Hepatocyte (in vitro differentiated cells): ENCODE data around the gene JAM2. TPM values are rescaled to one million over a fixed set of nuclear protein-coding genes. Genes with fewer than 3 reads are reported as not detected.

Experiments used
- DNase-seq: peaks from one replicate; pipeline ENCODE4 v3.0.0-alpha.2; 2016; ENCODE audit warnings: low spot score
- H2AFZ ChIP-seq: fragments of 200-600 bp; sonication (generic); 2 replicates; pipeline ENCODE4 v1.6.0; 2016; ENCODE audit warnings: antibody characterized with exemption, mild to moderate bottlenecking
- H3K27ac ChIP-seq: fragments of 200-600 bp; sonication (generic); 2 replicates; pipeline ENCODE4 v1.5.1; 2016; ENCODE audit warnings: mild to moderate bottlenecking
- H3K27me3 ChIP-seq: fragments of 200-600 bp; sonication (generic); 2 replicates; pipeline ENCODE4 v1.6.1; 2016
- H3K36me3 ChIP-seq: fragments of 200-600 bp; sonication (generic); replicated peaks from 2 replicates; pipeline ENCODE4 v1.5.1; 2016; ENCODE audit warnings: low read depth; ENCODE audit not compliant: insufficient read depth
- H3K4me1 ChIP-seq: fragments of 200-600 bp; sonication (generic); 2 replicates; pipeline ENCODE4 v1.5.1; 2016; ENCODE audit warnings: mild to moderate bottlenecking, moderate library complexity; ENCODE audit not compliant: insufficient read depth
- H3K4me2 ChIP-seq: fragments of 200-600 bp; sonication (generic); 2 replicates; pipeline ENCODE4 v1.6.0; 2016
- H3K4me3 ChIP-seq: fragments of 200-600 bp; sonication (generic); 2 replicates; pipeline ENCODE4 v1.5.1; 2016; ENCODE audit warnings: mild to moderate bottlenecking
- H3K79me2 ChIP-seq: fragments of 200-600 bp; sonication (generic); 2 replicates; pipeline ENCODE4 v1.6.0; 2017; ENCODE audit warnings: mild to moderate bottlenecking
- H3K9me2 ChIP-seq: fragments of 200-600 bp; sonication (generic); replicated peaks from 2 replicates; pipeline ENCODE4 v1.6.0; 2017; ENCODE audit warnings: mild to moderate bottlenecking; ENCODE audit not compliant: insufficient read depth
- H3K9me3 ChIP-seq: fragments of 200-600 bp; sonication (generic); 2 replicates; pipeline ENCODE4 v1.5.1; 2016; ENCODE audit warnings: low read depth, mild to moderate bottlenecking
- H4K20me1 ChIP-seq: fragments of 200-600 bp; sonication (generic); 2 replicates; pipeline ENCODE4 v1.6.0; 2016; ENCODE audit warnings: mild to moderate bottlenecking; ENCODE audit not compliant: insufficient read depth, poor library complexity, severe bottlenecking
- EZH2 ChIP-seq: fragments of 200-600 bp; sonication (generic); IDR thresholded peaks from 2 replicates; pipeline ENCODE4 v1.6.1; 2016; ENCODE audit warnings: antibody characterized with exemption, mild to moderate bottlenecking, borderline replicate concordance
- EZH2phosphoT487 ChIP-seq: fragments of 200-600 bp; sonication (generic); IDR thresholded peaks from one replicate; pipeline ENCODE4 v1.6.1; 2018; ENCODE audit warnings: antibody characterized with exemption, mild to moderate bottlenecking, low read depth, moderate library complexity; ENCODE audit not compliant: unreplicated experiment, severe bottlenecking
- WGBS: methylation state at CpG from one replicate; pipeline ENCODE4 v1.1.6; 2016; ENCODE audit warnings: low lambda C conversion rate; ENCODE audit errors: missing lambda C conversion rate; 5-methylcytosine and 5-hydroxymethylcytosine counted together
- polyA plus RNA-seq: library from polyadenylated mRNA; unstranded; fragments of >200 nt; fragmentation: Nextera tagmentation; extraction: Ambion mirVana; gene quantifications from 2 replicates; pipeline ENCODE4 v1.2.1, GENCODE V29; 2016
- total RNA-seq: library from RNA; depleted of rRNA; stranded (reverse); fragments of >200 nt; gene quantifications from 2 replicates; pipeline ENCODE4 v1.2.3, GENCODE V29; 2014
- TF ChIP-seq, protein P1 (sequence below): fragments of 200-600 bp; sonication (generic); IDR thresholded peaks from 2 replicates; pipeline ENCODE4 v1.5.1; 2016; ENCODE audit warnings: antibody characterized with exemption, mild to moderate bottlenecking; ENCODE audit not compliant: poor library complexity

JAM2 gene
- total and polyA plus RNA-seq, 2 experiments from 2014 or later: 1.8 to 4.9 TPM

DNA sequence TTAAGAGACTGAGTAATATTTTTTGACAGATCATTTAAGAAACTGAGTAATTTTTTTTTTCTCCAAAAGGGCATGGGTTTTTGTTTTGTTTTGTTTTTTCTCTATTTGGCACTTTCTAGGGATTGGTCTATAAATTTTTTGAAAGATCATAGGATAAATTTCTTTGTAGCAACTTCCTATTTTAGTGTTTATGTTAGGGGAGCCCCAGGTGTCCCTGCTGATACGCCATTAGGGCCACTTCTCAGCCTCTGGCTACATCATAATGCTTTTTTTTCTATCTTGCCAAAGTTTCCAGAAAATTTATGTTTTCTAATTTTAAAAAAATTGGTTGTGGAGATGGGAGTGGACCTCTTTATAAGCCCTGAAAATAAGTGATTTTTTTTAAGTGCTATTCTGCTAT, 98.4 kb downstream of the JAM2 start:
- peaks cover 68% of the 10 kb centered on the region for H3K79me2 ChIP-seq
- no peak for TF ChIP-seq EZH2phosphoT487
- TF ChIP-seq EZH2: no peak
- TF ChIP-seq, protein P1, sequence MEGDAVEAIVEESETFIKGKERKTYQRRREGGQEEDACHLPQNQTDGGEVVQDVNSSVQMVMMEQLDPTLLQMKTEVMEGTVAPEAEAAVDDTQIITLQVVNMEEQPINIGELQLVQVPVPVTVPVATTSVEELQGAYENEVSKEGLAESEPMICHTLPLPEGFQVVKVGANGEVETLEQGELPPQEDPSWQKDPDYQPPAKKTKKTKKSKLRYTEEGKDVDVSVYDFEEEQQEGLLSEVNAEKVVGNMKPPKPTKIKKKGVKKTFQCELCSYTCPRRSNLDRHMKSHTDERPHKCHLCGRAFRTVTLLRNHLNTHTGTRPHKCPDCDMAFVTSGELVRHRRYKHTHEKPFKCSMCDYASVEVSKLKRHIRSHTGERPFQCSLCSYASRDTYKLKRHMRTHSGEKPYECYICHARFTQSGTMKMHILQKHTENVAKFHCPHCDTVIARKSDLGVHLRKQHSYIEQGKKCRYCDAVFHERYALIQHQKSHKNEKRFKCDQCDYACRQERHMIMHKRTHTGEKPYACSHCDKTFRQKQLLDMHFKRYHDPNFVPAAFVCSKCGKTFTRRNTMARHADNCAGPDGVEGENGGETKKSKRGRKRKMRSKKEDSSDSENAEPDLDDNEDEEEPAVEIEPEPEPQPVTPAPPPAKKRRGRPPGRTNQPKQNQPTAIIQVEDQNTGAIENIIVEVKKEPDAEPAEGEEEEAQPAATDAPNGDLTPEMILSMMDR: no peak
- H3K9me3 ChIP-seq: no peaks in the 10 kb centered on the region
- no peak for DNase-seq
- H2AFZ ChIP-seq: no peak overlapping the region
- H3K4me1 ChIP-seq: peaks cover 21% of the 10 kb centered on the region
- H3K27me3 ChIP-seq: no peaks in the 10 kb centered on the region
- no peaks in the 10 kb centered on the region for H3K9me2 ChIP-seq
- H4K20me1 ChIP-seq: no peaks in the 10 kb centered on the region
- peak overlapping the region; percentile 97 for H3K27ac ChIP-seq
- H3K4me2 ChIP-seq: peak overlapping the region; percentile 77
- no peak overlapping the region for H3K4me3 ChIP-seq
- no peaks in the 10 kb centered on the region for H3K36me3 ChIP-seq
- 76% methylated on average over 1 of the region's 1 CpG for WGBS

DNA sequence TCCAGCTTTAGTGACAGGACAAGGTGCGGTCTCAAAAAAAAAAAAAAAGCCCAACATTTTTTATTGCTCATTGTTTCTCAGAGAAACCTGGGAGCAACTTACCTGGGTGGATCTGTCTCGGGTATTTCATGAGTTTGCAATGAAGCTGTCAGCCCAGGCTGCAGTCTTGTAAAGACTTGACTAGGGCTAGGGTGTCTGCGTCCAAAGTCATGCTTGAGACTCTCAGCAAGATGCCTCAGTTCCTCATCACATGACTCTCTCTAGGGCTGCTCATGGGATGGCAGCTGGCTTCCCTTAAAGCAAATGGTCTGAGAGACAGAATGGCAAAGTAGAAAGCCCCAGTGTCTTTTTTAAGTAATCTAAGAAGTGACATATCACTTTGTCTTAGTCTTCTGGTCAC, 103.8 kb downstream of the JAM2 start:
- H3K27ac ChIP-seq: no peak overlapping the region
- H3K9me2 ChIP-seq: no peaks in the 10 kb centered on the region
- no peak for DNase-seq
- H3K27me3 ChIP-seq: no peaks in the 10 kb centered on the region
- no peaks in the 10 kb centered on the region for H3K9me3 ChIP-seq
- TF ChIP-seq, protein P1: no peak
- TF ChIP-seq EZH2phosphoT487 (no peak), EZH2 (no peak)
- WGBS: 93% methylated on average over 3 of the region's 3 CpGs
- H3K36me3 ChIP-seq: no peaks in the 10 kb centered on the region
- no peak overlapping the region for H2AFZ ChIP-seq
- no peaks in the 10 kb centered on the region for H3K4me1 ChIP-seq
- H3K4me2 ChIP-seq: no peak overlapping the region
- H3K79me2 ChIP-seq: peaks cover 42% of the 10 kb centered on the region
- H3K4me3 ChIP-seq: no peak overlapping the region
- no peaks in the 10 kb centered on the region for H4K20me1 ChIP-seq

DNA sequence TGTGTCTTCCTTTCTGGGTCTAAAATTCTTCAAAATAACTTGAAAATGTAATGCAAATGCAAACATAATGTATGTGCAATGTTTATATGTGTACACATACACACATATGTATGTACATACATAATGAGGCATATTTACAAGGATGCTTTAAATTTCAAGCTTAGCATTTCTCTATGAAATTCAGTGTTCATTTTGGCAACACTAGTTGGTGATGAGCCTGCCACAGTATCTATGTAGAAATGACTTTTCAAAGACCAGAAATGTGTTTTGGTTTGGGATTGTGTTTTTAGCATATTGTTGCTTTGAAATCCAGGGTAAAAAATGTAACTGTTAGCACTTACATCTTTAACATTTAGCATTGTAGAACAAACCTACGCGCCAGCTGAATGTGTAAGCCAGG, 105.8 kb downstream of the JAM2 start:
- DNase-seq: no peak
- Histone ChIP-seq H3K79me2 (peaks cover 23% of the 10 kb centered on the region), H3K27me3 (no peaks in the 10 kb centered on the region), H3K4me2 (no peak overlapping the region), H3K4me3 (no peak overlapping the region), H4K20me1 (no peaks in the 10 kb centered on the region), H3K27ac (no peak overlapping the region), H3K4me1 (no peaks in the 10 kb centered on the region), H3K9me3 (no peaks in the 10 kb centered on the region), H3K9me2 (no peaks in the 10 kb centered on the region), H2AFZ (no peak overlapping the region), H3K36me3 (no peaks in the 10 kb centered on the region)
- TF ChIP-seq EZH2phosphoT487: no peak
- TF ChIP-seq, protein P1: no peak
- no peak for TF ChIP-seq EZH2
- 98% methylated on average over 2 of the region's 2 CpGs for WGBS

DNA sequence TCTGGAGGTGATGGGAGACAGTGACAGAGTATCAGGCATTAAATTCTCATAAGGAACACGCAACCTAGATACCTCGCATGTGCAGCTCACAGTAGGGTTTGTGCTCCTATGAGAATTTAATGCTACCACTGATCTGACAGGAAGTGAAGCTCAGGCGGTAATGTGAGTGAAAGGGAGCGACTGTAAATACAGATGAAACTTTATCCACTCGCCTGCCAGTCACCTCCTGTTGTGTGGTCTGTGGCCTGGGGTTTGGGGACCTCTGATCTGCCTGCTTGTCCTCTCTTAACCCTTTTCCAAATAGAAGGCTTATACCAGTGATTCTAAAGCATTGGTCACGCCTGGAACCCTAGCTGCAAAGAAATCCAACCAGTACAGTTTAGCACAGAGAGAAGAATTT, 111.0 kb downstream of the JAM2 start:
- H3K79me2 ChIP-seq: no peaks in the 10 kb centered on the region
- no peaks in the 10 kb centered on the region for H3K36me3 ChIP-seq
- no peak overlapping the region for H3K4me2 ChIP-seq
- H3K9me2 ChIP-seq: no peaks in the 10 kb centered on the region
- 86% methylated on average over 6 of the region's 6 CpGs for WGBS
- H3K9me3 ChIP-seq: no peaks in the 10 kb centered on the region
- no peak for DNase-seq
- no peak overlapping the region for H2AFZ ChIP-seq
- no peaks in the 10 kb centered on the region for H3K27me3 ChIP-seq
- no peak overlapping the region for H3K4me3 ChIP-seq
- no peaks in the 10 kb centered on the region for H3K4me1 ChIP-seq
- no peak for TF ChIP-seq EZH2
- TF ChIP-seq, protein P1: no peak
- no peak for TF ChIP-seq EZH2phosphoT487
- no peaks in the 10 kb centered on the region for H4K20me1 ChIP-seq
- H3K27ac ChIP-seq: no peak overlapping the region
